Bone marrow (tissue), 2 donors: Measurements from ENCODE around the gene TMTC1.

ENCODE experiments used
- DNase-seq, 2 donors: peaks; one replicate each; lab custom pipeline; 2025; lab: John Stamatoyannopoulos, UW

TMTC1 gene

GRCh38 chr12:29709496-29710040 lies 74.2 kb downstream of the TMTC1 start:
- DNase-seq: no peak

GRCh38 chr12:29709054-29709453 lies 74.7 kb downstream of the TMTC1 start:
- DNase-seq: no peak

- no peak for DNase-seq
Observed at GRCh38 chr12:29707846-29708245, 75.9 kb downstream of the TMTC1 start.

- no peak for DNase-seq
Observed at GRCh38 chr12:29706311-29706710, 77.4 kb downstream of the TMTC1 start.

- no peak for DNase-seq
Observed at GRCh38 chr12:29703528-29703927, 80.2 kb downstream of the TMTC1 start.

GRCh38 chr12:29702972-29703371 lies 80.8 kb downstream of the TMTC1 start:
- DNase-seq: no peak

GRCh38 chr12:29702222-29702621 lies 81.5 kb downstream of the TMTC1 start:
- DNase-seq: no peak

- DNase-seq: no peak
Observed at GRCh38 chr12:29700761-29701481, 82.8 kb downstream of the TMTC1 start.

GRCh38 chr12:29698756-29699155 lies 85.0 kb downstream of the TMTC1 start:
- no peak for DNase-seq

GRCh38 chr12:29695800-29696199 lies 87.9 kb downstream of the TMTC1 start:
- no peak for DNase-seq

- DNase-seq: no peak
Observed at GRCh38 chr12:29695026-29695425, 88.7 kb downstream of the TMTC1 start.

- no peak for DNase-seq
Observed at GRCh38 chr12:29694002-29694401, 89.7 kb downstream of the TMTC1 start.

- DNase-seq: no peak
Observed at GRCh38 chr12:29692237-29692636, 91.5 kb downstream of the TMTC1 start.

- no peak for DNase-seq
Observed at GRCh38 chr12:29691161-29691854, 92.4 kb downstream of the TMTC1 start.

- DNase-seq: no peak
Observed at GRCh38 chr12:29690728-29691127, 93.0 kb downstream of the TMTC1 start.

GRCh38 chr12:29688914-29689313 lies 94.8 kb downstream of the TMTC1 start:
- no peak for DNase-seq

GRCh38 chr12:29682088-29682487 lies 101.7 kb downstream of the TMTC1 start:
- DNase-seq: no peak

- no peak for DNase-seq
Observed at GRCh38 chr12:29681370-29681769, 102.4 kb downstream of the TMTC1 start.

GRCh38 chr12:29676676-29677075 lies 107.1 kb downstream of the TMTC1 start:
- DNase-seq: no peak

GRCh38 chr12:29674463-29674862 lies 109.3 kb downstream of the TMTC1 start:
- DNase-seq: no peak

GRCh38 chr12:29673346-29673745 lies 110.4 kb downstream of the TMTC1 start:
- DNase-seq: no peak

GRCh38 chr12:29672580-29672979 lies 111.2 kb downstream of the TMTC1 start:
- DNase-seq: no peak

GRCh38 chr12:29671742-29672141 lies 112.0 kb downstream of the TMTC1 start:
- DNase-seq: no peak
